UCSD-AML1 (cell line): Measurements from ENCODE around the gene SHISA9.

Experiments
- DNase-seq: peaks from one replicate; lab custom pipeline; 2025; ENCODE audit not compliant: unreplicated experiment; lab: John Stamatoyannopoulos, UW

The SHISA9 gene

DNA sequence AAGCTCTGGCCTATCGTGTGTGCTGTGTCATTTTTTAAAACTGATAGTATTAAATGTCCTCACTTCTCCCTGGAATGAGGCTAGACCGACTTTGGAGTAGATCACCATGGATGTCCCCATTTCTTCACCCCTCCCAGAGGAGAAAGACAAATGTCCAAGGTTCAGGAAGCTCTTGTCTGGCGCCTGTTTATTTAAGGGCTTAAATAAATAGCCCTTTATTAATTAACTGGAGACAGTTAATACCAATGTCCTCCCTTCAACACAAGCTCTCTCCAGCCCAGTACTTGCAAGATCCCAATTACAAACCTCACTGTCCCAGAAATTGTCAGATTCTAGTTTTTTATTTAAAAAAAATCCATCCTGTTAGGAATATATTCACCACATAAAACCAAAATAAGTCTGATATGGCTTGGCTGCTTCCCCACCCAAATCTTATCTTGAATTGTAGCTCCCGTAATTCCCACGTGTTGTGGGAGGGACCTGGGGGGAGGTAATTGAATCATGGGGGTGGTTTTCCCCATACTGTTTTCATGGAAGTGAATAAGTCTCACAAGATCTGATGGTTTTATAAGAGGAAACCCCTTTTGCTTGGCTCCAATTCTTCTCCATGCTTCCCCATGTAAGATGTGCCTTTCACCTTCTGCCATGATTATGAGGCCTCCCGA is 344.4 kb downstream of the SHISA9 start:
- no peak for DNase-seq

DNA sequence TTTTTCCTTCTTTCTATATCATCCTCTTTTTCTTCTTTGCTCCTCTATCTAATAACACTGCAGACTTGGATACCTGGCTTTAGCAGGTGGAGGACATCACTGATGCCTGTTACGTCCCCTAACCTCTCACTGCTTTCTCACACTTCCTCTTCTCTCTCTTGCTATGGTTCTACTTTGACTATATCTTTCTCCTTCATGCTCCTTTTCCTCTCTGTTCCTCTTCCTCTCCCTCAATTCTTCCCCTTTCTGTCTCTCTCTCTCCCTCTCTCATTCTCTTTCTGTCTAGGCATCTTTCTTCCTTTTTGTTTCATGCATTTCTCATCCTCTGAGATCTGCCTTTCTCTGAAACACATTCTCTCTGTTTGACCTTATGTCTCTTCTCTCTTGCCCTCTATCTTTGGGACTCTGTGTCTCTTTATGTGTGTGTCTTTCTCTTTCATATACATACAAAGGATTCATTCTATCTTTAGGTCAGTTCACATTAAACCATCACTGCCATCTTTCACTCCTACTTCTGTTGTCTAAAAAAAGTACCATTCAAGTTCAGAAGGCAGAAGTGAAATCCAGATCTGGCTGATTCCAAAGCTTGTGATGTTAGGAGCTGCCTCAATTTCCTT is 353.7 kb downstream of the SHISA9 start:
- no peak for DNase-seq

DNA sequence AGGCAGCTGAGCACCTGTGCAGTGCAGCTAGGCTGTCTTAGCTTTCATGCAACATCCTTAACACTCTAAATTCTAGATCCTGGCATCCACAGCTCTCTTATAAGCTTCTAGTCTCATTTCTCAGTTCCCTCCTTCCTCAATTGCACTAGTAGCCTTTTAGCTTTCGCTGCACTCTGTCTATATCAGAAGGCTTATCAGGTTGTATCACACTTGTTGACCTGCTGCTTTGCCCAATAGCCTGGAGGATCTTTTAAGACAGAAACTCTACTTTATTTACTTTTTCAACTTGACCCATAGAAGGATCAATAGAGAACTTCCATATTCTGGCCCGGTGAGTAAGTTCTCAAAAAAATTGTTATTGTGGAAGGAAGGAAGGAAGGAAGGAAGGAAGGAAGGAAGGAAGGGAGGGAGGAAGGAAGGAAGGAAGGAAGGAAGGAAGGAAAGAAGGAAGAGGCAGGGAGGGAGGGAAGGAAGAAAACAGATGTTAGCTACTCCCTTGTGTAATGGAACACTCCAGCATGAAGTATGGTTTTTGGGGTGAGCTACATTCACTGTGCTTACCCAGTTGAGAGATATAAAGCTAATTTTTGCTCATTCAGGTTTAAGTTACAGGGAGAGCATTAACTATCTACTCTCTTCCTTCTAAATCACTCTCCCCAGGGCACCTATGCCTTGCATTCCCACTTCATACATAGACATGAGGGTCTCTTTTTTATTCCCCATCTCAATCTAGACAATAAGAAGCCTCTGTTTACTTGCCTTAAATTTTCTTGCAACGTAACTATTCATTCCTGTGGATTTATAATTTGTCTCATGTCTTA is 361.1 kb downstream of the SHISA9 start:
- DNase-seq, result no peak

DNA sequence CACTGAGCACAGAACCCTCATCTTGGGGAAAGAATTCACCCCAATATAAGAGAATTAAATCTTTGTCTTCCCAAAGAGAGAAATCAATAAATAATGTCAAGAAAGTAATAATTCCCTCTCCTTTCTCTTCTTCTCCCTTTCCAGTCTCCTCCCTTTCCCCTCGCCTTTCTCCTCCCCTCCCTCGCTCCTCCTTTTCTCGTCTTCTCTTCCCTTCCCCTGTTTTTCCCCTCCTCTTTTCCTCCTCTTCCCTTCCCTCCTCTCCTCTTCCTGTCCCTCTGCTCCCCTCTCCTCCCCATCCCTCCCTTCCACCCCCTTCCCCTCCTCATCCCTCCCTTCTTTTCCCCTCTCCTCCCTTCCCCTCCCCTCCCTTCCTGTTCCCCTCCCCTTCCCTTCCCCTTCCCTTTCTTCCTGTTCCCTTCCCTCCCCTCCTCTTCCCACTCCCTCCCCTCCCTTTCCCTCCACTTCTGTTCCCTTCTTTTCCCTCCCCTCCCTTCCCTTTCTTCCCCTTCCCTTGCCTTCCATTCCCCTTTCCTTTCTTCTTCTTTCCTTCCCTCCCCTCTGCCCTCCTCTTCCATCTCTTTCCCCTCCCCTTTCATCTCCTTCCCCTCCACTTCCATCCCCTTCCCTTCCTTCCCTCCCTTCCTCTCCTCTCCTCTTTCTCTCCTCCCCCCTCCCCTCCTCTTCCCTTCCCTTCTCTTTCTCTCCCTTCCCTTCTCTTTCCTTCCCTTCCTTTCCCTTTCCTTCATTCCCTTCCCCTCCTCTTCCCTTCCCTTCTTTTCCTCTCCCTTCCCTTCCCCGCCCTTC is 363.6 kb downstream of the SHISA9 start:
- DNase-seq, result no peak

DNA sequence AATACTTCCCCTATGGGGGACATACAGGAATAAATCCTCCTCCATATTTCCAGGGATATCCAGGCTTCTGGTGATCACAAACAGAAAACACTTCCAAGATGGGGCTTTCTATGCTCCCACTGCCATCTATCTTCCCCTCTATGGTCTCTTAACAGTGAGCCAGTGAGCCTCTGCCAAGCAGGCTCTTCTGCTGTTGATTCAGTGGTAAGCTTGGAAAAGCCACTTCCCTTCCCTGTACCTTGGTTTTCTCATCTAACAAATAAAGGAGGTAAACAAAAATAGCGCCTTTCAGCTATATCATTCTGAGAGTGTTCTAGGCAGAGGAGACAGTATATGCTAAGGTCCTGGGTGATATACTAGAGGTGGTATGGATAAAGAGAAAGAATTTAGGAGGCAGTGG is 368.0 kb downstream of the SHISA9 start:
- DNase-seq, result no peak

DNA sequence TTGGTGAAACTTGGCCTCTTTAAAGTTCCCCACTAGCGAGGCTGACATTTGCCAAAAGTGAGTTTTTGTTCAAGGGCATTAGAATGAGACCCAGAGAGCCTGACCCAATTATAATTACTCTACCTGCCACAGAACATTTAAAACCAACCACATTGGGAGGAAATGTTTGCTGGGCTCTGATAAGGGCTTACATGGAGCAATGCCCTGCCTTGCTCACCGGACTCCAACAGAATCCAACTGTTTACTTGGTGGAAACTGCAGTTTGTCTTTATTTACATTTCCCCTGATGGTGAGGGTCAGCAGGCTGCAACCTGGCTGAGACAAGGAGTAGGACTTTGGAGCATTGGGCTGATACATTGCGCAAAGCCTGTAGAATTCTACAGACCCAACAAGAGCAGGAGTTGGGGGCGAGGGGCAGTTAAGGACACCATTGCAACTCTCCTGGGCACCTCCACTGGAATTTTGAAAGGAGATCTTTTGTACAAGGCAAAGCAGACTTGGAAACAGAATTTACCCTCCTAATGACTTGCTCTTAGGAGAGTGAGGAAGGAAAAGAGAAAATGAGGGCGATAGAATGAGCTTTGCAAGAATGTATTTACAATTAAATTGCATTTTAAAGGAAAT is 368.6 kb downstream of the SHISA9 start:
- no peak for DNase-seq

DNA sequence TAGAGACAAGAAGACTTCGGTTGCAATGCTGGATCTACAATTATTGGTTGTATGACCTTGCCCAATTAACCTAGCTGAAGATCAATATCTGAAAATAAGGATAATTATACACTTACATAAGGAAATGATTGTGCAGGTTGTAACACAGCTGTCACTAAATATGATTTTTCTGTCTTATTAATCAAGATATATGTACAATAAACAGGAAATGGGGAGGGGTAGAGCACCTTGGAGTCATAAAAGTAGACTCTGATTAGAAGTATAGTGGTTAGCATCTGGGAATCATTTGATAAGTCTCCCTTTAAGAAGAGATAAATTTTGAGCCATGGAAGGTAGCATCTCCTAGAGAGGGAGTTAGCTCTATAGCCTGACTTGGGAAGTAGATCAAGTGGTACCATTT is 369.2 kb downstream of the SHISA9 start:
- DNase-seq, result no peak

DNA sequence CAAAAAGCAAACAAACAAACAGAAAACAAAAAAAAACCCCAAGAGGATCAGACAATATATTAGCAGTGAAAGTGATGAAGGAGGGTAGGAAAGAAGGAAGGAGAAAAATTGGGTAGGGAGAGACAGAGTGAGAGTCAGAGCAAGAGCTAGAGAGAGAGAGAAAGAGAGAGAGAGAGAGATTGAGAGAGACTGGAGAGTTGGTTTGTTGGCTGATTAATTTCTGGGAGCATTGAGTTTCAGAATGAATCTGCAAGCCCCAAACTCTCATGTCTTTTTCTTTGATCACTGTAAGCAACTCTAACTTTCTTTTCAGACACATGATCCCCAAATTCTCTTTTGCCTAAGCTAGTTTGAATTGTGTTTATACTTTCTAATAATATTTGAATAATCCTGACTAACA is 388.1 kb downstream of the SHISA9 start:
- no peak for DNase-seq
